Thyroid gland (tissue), 4 donors: Measurements from ENCODE around the gene AKR1C2.

Experiments used
- CTCF ChIP-seq, 6 experiments: fragments of 200-600 bp in 3 of 6; fragments of 450-650 bp in 3 of 6; sonication (generic) in 3 of 6; IDR thresholded peaks; one replicate each; pipeline ENCODE4 v1.5.1; 2016 to 2019; ENCODE audit warnings: antibody characterized with exemption in 6 of 6, mild to moderate bottlenecking in 2 of 6, inconsistent platforms in 1 of 6, moderate library complexity in 1 of 6
- POLR2A ChIP-seq, 2 donors: fragments of 450-650 bp; IDR thresholded peaks; one replicate each; pipeline ENCODE4 v1.6.1; 2017; ENCODE audit warnings: antibody characterized with exemption in 2 of 2, mild to moderate bottlenecking in 2 of 2, moderate library complexity in 1 of 2

- no peak for TF ChIP-seq POLR2A (IDR thresholded peaks at IDR 0.05)
- no peak for TF ChIP-seq CTCF (IDR thresholded peaks at IDR 0.05)
Measured at GRCh38 chr10:5040010-5040673, 36.5 kb upstream of the AKR1C2 start.
